Measurements from ENCODE around the gene CTNNA1. TPM values are rescaled to one million over a fixed set of nuclear protein-coding genes. Genes with fewer than 3 reads are reported as not detected.
A peak's percentile ranks its signal among the peaks of the same experiment; 100 is the strongest.

Gene CTNNA1
- total and polyA plus RNA-seq, 2 experiments from 2014 or later: 194 to 393 TPM

DNA sequence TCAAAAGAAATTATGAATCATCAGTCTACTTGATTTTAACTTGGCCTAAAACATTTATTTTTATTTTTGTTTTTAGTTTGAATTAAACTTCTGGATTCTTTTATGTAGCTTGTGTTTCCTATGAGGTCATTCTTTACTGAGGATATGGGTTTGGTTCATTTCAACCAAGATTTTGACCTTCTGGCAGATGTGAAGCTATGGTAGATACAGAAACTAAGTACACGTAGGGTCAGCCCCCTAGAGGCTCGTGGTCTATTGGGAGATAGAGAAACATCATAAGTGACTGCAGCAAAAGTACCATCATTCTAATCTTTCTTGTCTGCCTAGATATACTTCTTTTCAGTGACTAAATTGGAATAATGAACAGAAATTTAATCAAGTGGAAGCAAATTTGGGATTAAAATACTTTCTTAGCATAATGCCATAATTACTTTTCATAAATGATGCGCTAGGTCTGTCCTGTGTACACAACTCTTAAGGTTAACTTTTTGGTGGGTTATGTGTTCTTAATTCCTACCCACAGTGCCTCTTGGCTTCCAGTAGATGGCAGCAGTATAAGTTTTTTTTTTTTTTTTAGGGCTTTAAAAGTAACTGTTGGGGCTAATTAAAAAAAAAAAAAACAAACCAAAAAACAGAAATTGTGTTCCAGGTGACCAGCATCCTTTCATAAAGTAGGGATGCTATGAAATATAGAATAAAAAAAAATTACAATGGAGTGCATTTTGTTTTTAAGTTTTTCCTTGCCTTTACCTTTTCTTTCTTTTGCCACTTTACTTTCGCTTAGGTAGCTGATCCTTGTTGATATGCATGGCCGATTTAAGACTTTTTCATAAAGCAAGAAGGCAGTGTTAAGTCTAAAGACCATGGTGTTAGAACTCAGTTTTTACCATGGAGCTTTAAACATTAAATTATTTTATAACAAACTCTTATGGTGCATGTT is 72.0 kb downstream of the CTNNA1 start:
- Histone ChIP-seq H3K79me2 (ENCODE audit: insufficient read depth) (peaks cover 92% of the 10 kb centered on the region), H3K9me2 (ENCODE audit: insufficient read depth) (no peaks in the 10 kb centered on the region), H3K27ac (no peak overlapping the region), H3K27me3 (replicated peaks; ENCODE audit: insufficient read depth) (no peaks in the 10 kb centered on the region), H2AFZ (no peak overlapping the region), H3F3A (ENCODE audit: insufficient read depth) (peaks cover 43% of the 10 kb centered on the region), H3K9me3 (ENCODE audit: low read depth) (no peaks in the 10 kb centered on the region), H3K4me2 (ENCODE audit: unreplicated experiment) (no peak overlapping the region), H3K36me3 (ENCODE audit: low read depth) (peaks cover 31% of the 10 kb centered on the region), H3K9ac (no peak overlapping the region), H4K20me1 (ENCODE audit: insufficient read depth) (0 out of 2 replicates have a peak, but pooled peaks cover 16% of the 10 kb centered on the region), H3K4me3 (no peak overlapping the region), H3K4me1 (ENCODE audit: insufficient read depth) (peaks cover 18% of the 10 kb centered on the region)
- WGBS, 2 experiments (ENCODE audit: low coverage in 1 of 2, low lambda C conversion rate in 2 of 2, missing lambda C conversion rate in 2 of 2): 58 to 61% methylated on average over 5 of the region's 5 CpGs
- peak; percentile 65 for DNase-seq
- in situ Hi-C loops (cut with MboI): loop anchor here (10.0 kb wide), 1 partner anchor 440 kb away; no protein-coding TSS in a partner anchor
- TF ChIP-seq EZH2 (IDR thresholded peaks at IDR 0.05; ENCODE audit: insufficient read depth, poor library complexity, severe bottlenecking) (no peak), EZH2phosphoT487 (IDR thresholded peaks at IDR 0.05; ENCODE audit: insufficient read depth, low read depth) (no peak)

GRCh38 chr5:138828556-138828955 is 75.3 kb downstream of the CTNNA1 start:
- H3K36me3 ChIP-seq (ENCODE audit: low read depth): peaks cover 31% of the 10 kb centered on the region
- no peak for DNase-seq
- peaks cover 87% of the 10 kb centered on the region for H3K79me2 ChIP-seq (ENCODE audit: insufficient read depth)

GRCh38 chr5:138829341-138829740 is 76.1 kb downstream of the CTNNA1 start:
- peaks cover 90% of the 10 kb centered on the region for H3K79me2 ChIP-seq (ENCODE audit: insufficient read depth)
- WGBS, 2 experiments (ENCODE audit: low coverage in 1 of 2, low lambda C conversion rate in 2 of 2, missing lambda C conversion rate in 2 of 2): 66 to 69% methylated on average over 3 of the region's 3 CpGs

More at GRCh38 chr5:138828556-138828955, 75.3 kb downstream of the CTNNA1 start:
- WGBS, 2 experiments (ENCODE audit: low coverage in 1 of 2, low lambda C conversion rate in 2 of 2, missing lambda C conversion rate in 2 of 2): 87% methylated on average over 4 of the region's 4 CpGs
- Histone ChIP-seq H3K9me2 (ENCODE audit: insufficient read depth) (no peaks in the 10 kb centered on the region), H3K4me1 (ENCODE audit: insufficient read depth) (peaks cover 35% of the 10 kb centered on the region), H2AFZ (no peak overlapping the region), H3K4me2 (ENCODE audit: unreplicated experiment) (no peak overlapping the region), H3K27ac (no peak overlapping the region), H3K27me3 (replicated peaks; ENCODE audit: insufficient read depth) (no peaks in the 10 kb centered on the region), H3K4me3 (no peak overlapping the region), H3F3A (ENCODE audit: insufficient read depth) (peaks cover 67% of the 10 kb centered on the region), H4K20me1 (ENCODE audit: insufficient read depth) (0 out of 2 replicates have a peak, but pooled peaks cover 13% of the 10 kb centered on the region), H3K9me3 (ENCODE audit: low read depth) (no peaks in the 10 kb centered on the region), H3K9ac (no peak overlapping the region)
- no peak for TF ChIP-seq EZH2phosphoT487 (IDR thresholded peaks at IDR 0.05; ENCODE audit: insufficient read depth, low read depth)
- TF ChIP-seq EZH2 (IDR thresholded peaks at IDR 0.05; ENCODE audit: insufficient read depth, poor library complexity, severe bottlenecking): no peak
- in situ Hi-C loops (cut with MboI): loop anchor here (10.0 kb wide), 1 partner anchor 436 kb away; no protein-coding TSS in a partner anchor

DNA sequence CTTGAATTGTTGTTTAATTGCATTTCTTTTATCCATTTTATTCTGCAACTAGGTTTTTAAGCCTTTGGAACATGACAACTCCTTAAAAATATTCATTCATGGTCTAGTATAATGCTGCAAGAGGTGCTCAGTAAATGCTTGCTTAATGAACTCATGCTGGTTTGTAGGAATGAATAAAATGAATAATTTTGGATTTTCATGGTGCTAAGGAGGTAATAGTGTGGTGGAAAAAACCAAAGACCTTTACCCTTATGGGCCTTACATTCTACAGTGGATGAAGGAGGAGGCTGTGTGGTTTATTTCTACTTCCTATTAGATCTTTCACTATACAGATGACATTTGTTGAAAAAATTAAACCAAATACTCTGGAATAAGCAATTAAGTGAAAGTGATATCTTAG is 78.5 kb downstream of the CTNNA1 start:
- H3K9ac ChIP-seq: no peak overlapping the region
- no peaks in the 10 kb centered on the region for H3K27me3 ChIP-seq (replicated peaks; ENCODE audit: insufficient read depth)
- H3K9me3 ChIP-seq (ENCODE audit: low read depth): no peaks in the 10 kb centered on the region
- H4K20me1 ChIP-seq (ENCODE audit: insufficient read depth): 0 out of 2 replicates have a peak, but pooled peaks cover 5% of the 10 kb centered on the region
- H2AFZ ChIP-seq: no peak overlapping the region
- no peak overlapping the region for H3K4me3 ChIP-seq
- in situ Hi-C loops (cut with MboI): no loop called here
- peaks cover 26% of the 10 kb centered on the region for H3K4me1 ChIP-seq (ENCODE audit: insufficient read depth)
- H3K4me2 ChIP-seq (ENCODE audit: unreplicated experiment): no peak overlapping the region
- H3K36me3 ChIP-seq (ENCODE audit: low read depth): peaks cover 11% of the 10 kb centered on the region; the same call in 1 of the 2 replicates
- no peaks in the 10 kb centered on the region for H3K9me2 ChIP-seq (ENCODE audit: insufficient read depth)
- 0 out of 2 replicates have a peak overlapping the region, but pooled peaks have one; percentile 1 for H3K27ac ChIP-seq
- peaks cover 44% of the 10 kb centered on the region for H3F3A ChIP-seq (ENCODE audit: insufficient read depth)
- DNase-seq: peak; percentile 54
- TF ChIP-seq EZH2phosphoT487 (IDR thresholded peaks at IDR 0.05; ENCODE audit: insufficient read depth, low read depth): no peak
- H3K79me2 ChIP-seq (ENCODE audit: insufficient read depth): peaks cover 90% of the 10 kb centered on the region

More at GRCh38 chr5:138829341-138829740, 76.1 kb downstream of the CTNNA1 start:
- in situ Hi-C loops (cut with MboI): loop anchor here (10.0 kb wide), 1 partner anchor 435 kb away; no protein-coding TSS in a partner anchor
- no peak overlapping the region for H2AFZ ChIP-seq
- H3K9ac ChIP-seq: no peak overlapping the region
- peak; percentile 68 for DNase-seq
- H3K9me3 ChIP-seq (ENCODE audit: low read depth): no peaks in the 10 kb centered on the region
- peaks cover 62% of the 10 kb centered on the region for H3F3A ChIP-seq (ENCODE audit: insufficient read depth)
- no peak overlapping the region for H3K4me3 ChIP-seq
- peaks cover 34% of the 10 kb centered on the region for H3K4me1 ChIP-seq (ENCODE audit: insufficient read depth)
- H4K20me1 ChIP-seq (ENCODE audit: insufficient read depth): 0 out of 2 replicates have a peak, but pooled peaks cover 13% of the 10 kb centered on the region
- peaks cover 27% of the 10 kb centered on the region for H3K36me3 ChIP-seq (ENCODE audit: low read depth)
- no peak overlapping the region for H3K4me2 ChIP-seq (ENCODE audit: unreplicated experiment)
- H3K27me3 ChIP-seq (replicated peaks; ENCODE audit: insufficient read depth): no peaks in the 10 kb centered on the region
- no peaks in the 10 kb centered on the region for H3K9me2 ChIP-seq (ENCODE audit: insufficient read depth)
- TF ChIP-seq EZH2phosphoT487 (IDR thresholded peaks at IDR 0.05; ENCODE audit: insufficient read depth, low read depth): no peak
- no peak for TF ChIP-seq EZH2 (IDR thresholded peaks at IDR 0.05; ENCODE audit: insufficient read depth, poor library complexity, severe bottlenecking)
- H3K27ac ChIP-seq: no peak overlapping the region
